HG02981 (cell line): ENCODE results near the gene BMERB1.
"Not testable (repeated sequence)": the region's sequence is repeated elsewhere in the genome, so short reads cannot be mapped to it uniquely, and the experiment has no call there.

Experiments used
- ATAC-seq: cut with Tn5 transposase; IDR thresholded peaks from one replicate; pipeline ENCODE4 v1.9.1; 2021; ENCODE audit warnings: mild to moderate bottlenecking, moderate library complexity; ENCODE audit not compliant: unreplicated experiment

Gene BMERB1

DNA sequence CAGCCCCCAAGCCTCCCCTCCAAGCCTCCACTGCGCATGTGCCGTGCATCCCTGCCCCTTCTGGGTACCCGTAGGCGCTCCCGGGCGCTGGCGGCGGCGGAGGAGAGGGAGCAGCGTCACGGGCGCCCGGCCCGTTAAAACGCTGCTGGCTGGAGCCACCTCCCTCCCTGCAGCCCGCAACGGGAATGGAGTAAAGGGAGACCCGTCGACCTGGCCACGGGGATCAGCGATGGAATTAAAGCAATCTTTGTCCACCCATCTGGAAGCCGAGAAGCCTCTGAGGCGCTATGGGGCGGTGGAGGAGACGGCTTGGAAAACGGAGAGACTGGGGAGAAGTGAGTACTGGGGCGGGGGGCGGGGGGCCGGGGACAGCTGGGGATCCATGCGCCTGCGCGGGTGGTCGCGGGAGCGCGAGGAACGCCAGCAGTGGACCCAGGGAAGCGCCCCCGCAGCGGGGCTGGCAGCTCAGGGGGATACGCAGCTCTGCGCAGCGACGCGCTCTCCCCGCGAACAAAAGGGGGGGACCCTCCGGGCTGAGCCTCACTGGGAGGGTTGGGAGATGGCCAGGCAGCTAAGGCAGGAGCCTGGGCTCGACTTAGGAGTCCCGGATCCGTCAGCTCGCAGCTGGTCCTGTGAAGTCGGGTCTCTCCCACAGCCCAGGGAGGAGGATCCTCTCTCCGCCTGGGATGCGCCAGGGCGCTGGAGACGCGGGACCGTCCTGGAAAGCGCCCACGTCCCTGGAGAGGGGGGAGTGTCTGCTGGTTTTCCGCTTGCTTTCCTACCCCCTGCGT lies at the start of gene BMERB1:
BMERB1 (plus strand) TSS at position 164 of the 791 bp plus-strand sequence; CDS start at position 230, 66 bp downstream.
- ATAC-seq = no peak

DNA sequence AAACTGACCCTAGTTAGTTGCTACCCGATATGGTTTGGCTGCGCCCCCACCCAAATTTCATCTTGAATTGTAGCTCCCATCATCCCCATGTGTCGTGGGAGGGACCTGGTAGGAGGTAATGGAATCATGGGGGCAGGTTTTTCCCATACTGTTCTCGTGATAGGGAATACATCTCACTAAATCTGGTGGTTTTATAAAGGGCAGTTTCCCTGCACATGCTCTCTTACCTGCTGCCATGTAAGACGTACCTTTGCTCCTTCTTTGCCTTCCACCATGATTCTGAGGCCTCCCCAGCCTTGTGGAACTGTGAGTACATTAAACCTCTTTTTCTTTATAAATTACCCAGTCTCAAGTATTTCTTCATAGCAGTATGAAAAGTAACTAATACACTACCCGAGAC lies 46.3 kb upstream of the BMERB1 start:
- ATAC-seq = not testable (repeated sequence)

DNA sequence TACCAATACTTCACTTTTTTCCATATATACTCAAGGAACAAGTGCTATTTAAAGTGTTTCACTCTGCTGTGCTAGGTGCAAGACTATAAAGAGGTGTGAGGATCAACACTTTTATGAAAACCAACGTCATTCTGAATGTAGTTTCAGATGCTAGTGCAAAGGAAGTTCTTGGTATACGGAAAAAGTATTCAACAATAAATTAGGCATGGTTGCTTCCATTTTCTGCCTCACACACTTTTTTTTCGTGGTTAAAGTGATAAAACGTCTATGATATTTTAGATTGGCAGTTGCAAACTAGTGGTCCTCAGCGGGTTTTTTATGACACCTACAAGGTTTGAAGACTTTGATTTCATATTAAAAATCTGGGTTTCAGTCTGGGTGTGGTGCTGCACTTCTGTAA lies 44.5 kb upstream of the BMERB1 start:
- ATAC-seq = not testable (repeated sequence)

DNA sequence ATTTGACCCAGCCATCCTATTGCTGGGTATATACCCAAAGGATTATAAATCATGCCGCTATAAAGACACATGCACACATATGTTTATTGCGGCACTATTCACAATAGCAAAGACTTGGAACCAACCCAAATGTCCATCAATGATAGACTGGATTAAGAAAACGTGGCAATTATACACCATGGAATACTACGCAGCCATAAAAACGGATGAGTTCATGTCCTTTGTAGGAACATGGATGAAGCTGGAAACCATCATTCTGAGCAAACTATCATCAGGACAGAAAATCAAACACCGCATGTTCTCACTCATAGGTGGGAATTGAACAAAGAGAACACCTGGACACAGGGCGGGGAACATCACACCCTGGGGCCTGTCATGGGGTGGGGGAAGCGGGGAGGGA lies 41.4 kb upstream of the BMERB1 start:
- not testable (repeated sequence) for ATAC-seq

DNA sequence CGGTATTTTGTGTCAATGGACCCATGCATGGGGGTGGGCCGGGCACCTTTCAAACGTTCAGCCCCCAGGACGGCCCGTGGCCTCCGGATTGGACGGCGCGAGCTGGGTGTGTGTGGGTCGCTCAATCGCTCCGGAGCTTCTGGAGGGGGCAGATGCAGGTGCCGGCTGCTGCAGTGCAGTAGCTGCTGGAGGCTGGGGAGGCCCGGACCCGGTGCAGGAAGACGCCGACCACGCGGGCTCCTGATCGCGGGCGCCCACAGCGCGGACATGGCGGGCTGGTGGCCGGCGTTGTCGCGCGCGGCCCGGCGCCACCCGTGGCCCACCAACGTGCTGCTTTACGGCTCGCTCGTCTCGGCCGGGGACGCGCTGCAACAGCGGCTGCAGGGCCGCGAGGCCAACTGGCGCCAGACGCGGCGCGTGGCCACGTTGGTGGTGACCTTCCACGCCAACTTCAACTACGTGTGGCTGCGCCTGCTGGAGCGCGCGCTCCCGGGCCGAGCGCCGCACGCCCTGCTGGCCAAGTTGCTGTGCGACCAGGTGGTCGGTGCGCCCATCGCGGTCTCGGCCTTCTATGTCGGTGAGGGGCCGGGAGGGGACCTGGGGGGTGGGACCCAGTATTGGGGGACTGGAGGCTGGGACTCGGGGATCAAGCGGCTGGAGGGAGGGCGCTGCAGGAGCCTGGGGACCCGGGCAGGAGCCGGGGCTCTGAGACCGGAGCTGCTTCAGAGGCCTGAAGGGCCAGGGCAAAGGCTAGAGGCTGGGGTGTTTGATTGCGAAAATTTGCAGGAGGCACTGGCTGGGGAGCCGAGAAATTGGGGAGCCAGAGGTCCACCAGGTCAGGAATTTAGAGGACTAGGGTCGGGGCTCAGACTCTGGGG lies 38.5 kb upstream of the BMERB1 start, which contains the start of gene MPV17L:
MPV17L (plus strand) TSS at position 124 of the 878 bp plus-strand sequence; CDS start at position 268, 144 bp downstream.
- ATAC-seq = not testable (repeated sequence)

DNA sequence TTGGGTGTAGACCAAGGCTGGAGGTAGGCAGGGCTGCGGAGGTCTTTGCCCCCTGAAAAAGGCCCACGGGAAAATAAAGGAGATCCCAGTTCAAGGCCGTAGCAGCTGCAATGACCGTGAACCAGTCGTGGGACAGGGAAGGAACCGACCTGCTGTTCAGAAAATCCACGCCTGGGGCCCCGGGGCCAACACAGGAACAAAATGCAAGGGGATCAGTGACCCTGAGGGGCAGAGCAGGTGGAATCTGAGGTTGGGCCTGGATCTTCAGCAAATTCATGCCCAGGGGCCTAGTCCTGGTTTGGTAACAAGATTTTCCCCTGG lies 37.9 kb upstream of the BMERB1 start:
- not testable (repeated sequence) for ATAC-seq

DNA sequence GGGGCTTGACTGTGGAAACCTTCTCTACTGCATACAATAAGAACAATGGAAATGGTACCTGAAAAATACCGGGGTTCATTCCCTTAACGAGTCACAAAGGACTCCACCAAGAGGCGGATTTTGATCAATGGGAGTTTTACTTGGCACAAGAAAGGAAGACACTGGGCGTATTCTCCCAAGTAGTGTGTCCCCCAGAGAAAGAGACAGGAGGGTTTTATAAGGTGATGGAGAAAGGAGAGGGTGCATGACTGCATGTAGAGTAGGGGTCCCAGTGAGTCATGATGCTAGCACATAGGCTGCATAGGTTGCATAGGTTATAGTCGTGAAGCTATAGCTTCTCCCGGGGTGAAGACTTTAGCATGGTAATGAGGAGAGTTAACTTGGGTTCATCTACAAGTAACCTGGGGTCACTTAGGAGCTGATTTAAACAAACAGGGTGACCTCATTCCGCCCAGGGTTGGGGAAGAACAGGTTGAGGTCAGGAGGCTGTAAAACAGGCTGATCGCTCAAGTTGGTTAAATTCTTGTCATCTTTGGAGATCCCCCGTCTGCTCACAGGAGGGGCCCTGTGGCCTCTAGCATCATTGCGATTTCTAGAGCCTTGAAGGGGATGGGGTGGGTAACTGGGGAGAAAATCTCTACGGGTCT lies 37.3 kb upstream of the BMERB1 start:
- no peak for ATAC-seq

DNA sequence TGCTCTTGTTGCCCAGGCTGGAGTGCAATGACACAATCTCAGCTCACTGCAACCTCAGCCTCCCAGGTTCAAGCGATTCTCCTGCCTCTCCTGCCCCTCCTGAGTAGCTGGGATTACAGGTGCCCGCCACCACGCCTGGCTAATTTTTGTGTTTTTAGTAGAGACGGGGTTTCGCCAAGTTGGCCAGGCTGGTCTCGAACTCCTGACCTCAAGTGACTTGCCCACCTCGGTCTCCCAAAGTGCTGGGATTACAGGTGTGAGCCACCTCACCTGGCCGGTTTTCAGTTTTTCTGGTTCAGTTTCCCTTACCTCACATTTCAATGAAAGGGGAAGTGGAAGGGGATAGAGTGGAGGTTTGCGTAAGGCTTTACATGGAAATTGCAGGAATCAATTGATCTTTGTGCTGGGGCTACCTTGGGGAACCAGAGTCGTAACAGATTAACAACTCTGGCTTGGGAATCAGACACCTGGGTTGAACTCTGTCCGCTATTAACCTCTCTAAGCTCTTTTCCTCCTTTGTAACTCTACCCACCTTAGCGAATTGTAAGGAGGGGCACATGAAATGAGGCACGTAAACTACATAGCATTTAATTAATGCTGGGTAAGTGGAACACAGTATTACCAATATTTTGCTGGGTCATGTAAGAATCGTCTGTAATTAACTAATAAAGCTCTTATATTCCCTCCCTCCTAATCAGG lies 35.6 kb upstream of the BMERB1 start:
- ATAC-seq = no peak

DNA sequence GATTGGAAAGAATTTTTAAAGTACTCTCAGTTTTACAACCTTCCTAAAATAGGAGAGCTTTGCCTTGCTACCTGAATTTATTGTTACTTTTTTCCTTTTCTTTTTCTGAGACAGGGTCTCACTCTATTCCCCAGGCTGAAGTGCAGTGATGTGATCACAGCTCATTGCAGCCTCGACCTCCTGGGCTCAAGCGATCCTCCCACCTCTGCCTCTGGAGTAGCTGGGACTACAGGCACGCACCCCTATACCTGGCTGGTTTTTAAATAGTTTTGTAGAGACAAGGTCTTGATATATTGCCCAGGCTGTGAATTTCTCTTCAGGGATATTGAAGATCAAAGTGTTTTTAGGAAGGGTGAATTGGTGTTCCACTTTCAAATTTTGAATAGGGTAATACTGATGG lies 35.1 kb upstream of the BMERB1 start:
- ATAC-seq = no peak

DNA sequence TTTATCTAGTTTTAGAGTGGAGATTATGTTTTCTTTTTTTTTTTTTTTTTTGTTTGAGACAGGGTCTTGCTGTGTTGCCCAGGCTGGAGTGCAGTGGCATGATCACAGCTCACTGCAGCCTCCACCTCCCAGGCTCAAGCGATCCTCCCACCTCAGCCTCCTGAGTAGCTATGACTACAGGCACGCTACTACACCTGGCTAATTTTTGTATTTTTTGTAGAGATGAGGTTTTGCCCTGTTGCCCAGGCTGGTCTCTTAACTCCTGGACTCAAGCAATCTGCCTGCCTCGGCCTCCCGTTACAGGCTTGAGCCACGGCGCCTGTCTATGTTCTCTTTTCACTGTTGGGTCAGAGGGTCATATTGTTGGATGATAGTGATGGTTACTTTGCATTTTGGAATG lies 34.1 kb upstream of the BMERB1 start:
- ATAC-seq = not testable (repeated sequence)

DNA sequence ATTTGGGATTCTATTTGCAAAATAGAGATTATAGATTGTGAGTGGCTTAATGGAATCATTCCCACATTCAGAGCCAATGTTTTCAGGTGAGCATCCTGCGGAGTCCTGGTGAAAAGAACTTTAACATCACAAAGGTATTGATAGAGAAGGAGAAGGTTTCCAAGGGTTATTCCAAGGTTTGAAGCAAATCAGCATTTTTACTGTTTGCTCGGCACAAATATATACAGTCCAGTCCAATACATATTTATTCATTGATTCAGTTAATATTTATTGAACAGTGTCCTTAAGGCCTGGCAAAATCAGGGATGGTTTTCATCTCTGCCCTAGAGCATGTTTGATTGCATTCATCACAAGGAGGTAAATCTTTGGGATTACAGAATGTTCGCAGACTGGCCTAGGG lies 32.4 kb upstream of the BMERB1 start:
- no peak for ATAC-seq

DNA sequence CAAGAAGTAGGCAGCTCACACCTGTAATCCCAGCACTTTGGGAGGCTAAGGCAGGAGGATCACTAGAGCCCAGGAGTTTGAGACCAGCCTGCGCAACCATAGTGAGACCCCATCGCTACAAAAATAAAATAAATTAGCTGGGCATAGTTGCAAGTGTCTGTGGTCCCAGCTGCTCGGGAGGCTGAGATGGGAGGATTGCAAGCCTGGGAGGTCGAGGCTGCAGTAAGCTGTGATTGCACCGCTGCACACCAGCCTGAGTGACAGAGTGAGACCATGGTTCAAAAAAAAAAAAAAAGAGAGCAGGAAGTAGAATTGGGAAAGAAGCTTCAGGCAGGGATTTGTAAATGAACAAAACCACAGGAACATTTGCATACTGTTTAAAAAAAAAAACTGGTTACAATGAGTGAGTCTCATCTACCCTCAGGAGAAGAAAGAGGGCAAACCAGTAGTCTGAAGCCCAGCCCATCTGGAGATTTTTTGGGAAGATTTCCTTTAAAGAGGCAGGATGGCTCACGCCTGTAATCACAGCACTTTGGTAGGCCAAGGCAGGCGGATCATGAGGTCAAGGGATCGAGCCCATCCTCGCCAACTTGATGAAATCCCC lies 30.9 kb upstream of the BMERB1 start:
- no peak for ATAC-seq

DNA sequence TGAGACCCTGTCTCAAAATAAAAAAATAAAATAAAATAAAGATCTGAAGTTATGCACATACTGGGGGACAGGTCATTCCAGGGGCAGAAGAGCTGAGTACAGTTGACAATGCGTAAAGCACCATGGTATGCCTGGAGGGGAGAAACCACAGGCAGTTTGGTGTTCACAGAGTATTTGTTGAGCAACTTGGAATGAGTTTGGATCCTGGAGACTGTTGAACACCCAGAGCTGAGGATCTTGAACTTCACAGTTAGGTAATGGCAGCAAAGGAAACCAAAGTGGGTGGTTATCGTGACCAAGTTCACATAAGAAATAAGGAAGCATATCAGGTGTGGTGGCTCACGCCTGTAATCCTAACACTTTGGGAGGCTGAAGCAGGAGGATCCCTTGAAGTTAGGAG lies 30.3 kb upstream of the BMERB1 start:
- ATAC-seq = not testable (repeated sequence)

DNA sequence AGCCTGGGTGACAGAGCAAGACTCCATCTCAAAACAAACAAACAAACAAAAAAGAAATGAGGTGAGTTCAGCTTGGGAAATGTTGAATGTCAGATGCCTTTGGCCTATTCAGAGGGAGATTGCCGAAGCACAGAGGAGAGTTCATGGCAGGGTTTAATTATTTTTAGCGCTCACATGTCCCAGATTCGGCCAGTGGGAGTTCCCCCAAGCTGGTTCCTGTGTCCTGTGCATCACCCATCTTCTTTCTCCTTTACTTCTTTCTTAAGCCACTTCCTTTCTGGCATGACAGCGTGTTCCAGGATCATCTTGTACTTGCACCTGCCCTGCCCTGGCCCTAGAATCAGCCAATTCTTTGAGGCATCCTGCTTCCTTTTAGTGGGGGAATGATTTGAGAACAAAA lies 29.6 kb upstream of the BMERB1 start:
- no peak for ATAC-seq

DNA sequence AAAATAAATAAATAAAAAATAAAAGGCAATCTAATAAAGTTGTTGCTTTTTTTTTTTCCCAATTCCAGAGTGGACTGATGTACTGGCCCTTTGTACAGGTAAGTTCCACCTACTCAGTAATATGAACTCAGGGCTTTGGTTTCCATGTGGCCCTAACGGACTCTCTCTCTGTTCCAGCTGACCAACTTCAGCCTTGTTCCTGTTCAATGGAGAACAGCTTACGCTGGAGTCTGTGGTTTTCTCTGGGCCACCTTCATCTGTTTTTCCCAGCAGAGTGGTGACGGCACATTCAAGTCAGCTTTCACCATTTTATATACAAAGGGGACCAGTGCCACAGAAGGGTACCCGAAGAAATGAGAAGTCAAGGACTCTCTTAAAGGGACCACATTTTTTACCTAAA lies 26.6 kb upstream of the BMERB1 start:
- ATAC-seq = not testable (repeated sequence)

DNA sequence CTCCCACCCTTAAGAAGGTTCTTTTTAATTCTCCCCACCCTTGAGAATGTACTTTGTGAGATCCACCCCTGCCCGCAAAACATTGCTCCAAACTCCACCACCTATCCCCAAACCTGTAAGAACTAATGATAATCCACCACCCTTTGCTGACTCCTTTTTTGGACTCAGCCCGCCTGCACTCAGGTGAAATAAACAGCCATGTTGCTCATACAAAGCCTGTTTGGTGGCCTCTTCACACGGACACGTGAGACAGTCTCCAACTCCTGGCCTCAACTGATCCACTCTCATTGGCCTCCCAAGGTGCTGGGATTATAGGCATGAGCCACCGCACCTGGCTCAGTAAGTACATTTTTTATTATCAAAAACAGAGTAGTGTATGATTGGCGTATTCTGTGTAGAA lies 24.9 kb upstream of the BMERB1 start:
- not testable (repeated sequence) for ATAC-seq

DNA sequence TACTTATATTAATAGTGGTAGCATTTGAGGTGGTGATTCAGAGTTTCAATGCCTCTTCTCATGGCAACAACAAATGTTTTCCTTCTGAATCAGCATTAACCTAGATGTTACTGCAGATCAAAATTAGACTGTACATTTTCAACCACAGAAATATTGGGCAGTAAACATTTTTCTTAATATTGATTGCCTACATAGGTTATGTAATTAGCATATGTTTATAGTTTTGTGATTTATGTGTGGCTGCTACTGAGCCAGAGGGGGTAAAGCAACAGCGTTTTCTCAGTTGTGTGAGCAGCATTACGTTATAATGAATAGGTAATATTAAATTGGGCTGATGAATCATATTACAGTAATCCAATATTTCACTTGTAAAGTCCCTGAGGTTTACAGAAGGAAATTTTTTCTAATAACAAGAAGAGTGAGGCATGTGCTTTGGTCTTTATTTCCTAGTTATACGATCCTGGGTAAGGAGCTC lies 18.8 kb upstream of the BMERB1 start:
- ATAC-seq = no peak

DNA sequence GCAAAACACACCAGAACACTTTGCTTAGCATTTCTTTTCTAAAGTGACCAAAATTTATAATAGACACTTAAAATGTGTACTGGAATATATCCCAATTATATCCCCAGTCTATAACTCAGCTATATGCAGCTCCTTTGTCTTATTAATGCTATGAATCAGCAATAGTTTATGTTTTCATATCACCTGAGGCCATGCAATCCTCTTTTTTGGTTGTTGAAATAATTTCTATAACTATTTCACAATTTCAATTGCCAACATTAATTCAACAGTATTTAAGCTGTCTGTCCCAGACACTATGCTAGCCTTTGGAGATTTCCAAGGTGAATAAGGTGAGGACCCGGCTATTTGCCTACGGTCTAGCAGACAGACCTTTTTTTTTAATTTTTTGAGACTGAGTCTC lies 17.2 kb upstream of the BMERB1 start:
- no peak for ATAC-seq

DNA sequence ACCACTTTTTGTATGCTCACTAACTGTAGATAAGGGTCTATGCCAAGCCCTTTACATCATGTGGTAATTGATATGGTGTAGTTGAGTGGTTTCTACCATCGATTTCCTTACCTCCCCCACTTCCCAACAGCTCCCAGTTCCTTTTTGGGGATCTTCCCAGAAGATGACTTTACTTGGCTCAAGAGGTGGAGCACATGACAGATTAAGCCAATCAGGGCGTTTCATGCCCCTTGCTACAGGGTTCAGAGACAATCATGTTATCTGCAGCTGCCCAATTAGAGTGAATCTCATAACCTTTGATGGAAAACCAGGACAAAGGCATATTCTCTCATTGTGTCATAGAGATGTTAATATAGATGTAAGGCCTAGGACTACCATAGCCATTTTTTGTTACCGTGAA lies 16.2 kb upstream of the BMERB1 start:
- ATAC-seq = no peak

DNA sequence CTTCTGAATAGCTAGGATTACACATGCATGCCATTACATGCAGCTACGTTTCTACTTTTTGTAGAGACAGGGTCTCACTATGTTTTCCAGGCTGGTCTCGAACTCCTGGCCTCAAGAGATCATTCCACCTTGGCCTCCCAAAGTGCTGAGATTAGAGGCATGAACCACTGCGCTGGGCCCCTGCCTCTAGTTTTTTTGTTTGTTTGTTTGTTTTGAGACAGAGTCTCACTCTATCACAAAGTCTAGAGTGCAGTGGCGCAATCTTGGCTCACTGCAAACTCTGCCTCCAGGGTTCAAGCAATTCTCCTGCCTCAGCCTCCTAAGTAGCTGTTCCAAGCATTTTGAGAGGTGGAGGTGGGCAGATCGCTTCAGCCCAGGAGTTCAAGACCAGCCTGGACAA lies 12.7 kb upstream of the BMERB1 start:
- ATAC-seq = not testable (repeated sequence)
